ENCODE data around the gene GGTA1.
"Not testable (repeated sequence)": the region's sequence is repeated elsewhere in the genome, so short reads cannot be mapped to it uniquely, and the experiment has no call there.

The GGTA1 gene
- long read RNA-seq, donor 1, partial matches to known transcripts, result 0 of 2 reads
- long read RNA-seq, donor 1, other reads (novel, unspliced or antisense), result 0 of 2 reads
- long read RNA-seq, donor 2, partial matches to known transcripts, result 0 of 2 reads
- long read RNA-seq, donor 2, other reads (novel, unspliced or antisense), result 0 of 2 reads
- long read RNA-seq, donor 3, partial matches to known transcripts, result 0 of 1 reads
- long read RNA-seq, donor 3, other reads (novel, unspliced or antisense), result 0 of 1 reads
- long read RNA-seq, donor 4, partial matches to known transcripts, result 0 of 4 reads
- long read RNA-seq, donor 4, other reads (novel, unspliced or antisense), result 0 of 4 reads
- long read RNA-seq, donor 5, result 0 reads
- long read RNA-seq, donor 6, partial matches to known transcripts, result 0 of 2 reads
- long read RNA-seq, donor 6, other reads (novel, unspliced or antisense), result 0 of 2 reads
- long read RNA-seq, donor 7, partial matches to known transcripts, result 0 of 1 reads
- long read RNA-seq, donor 7, other reads (novel, unspliced or antisense), result 0 of 1 reads
- long read RNA-seq, donor 8, partial matches to known transcripts, result 0 of 5 reads
- long read RNA-seq, donor 8, other reads (novel, unspliced or antisense), result 0 of 5 reads

- peak; percentile 88 for DNase-seq
Observed at GRCh38 chr9:121499427-121500164, at the start of gene GGTA1. Gene GGTA1 (minus strand): TSS chr9:121499844. CDS start chr9:121467922, 31,922 bp downstream.

GRCh38 chr9:121548666-121549065 lies 49.0 kb upstream of the GGTA1 start:
- DNase-seq, result no peak

GRCh38 chr9:121545875-121546423 lies 46.3 kb upstream of the GGTA1 start:
- DNase-seq, result peak; percentile 84

- no peak for DNase-seq
Observed at GRCh38 chr9:121545150-121545874, 45.7 kb upstream of the GGTA1 start.

- DNase-seq, result no peak
Observed at GRCh38 chr9:121542025-121542424, 42.4 kb upstream of the GGTA1 start.

GRCh38 chr9:121541256-121541655 lies 41.6 kb upstream of the GGTA1 start:
- no peak for DNase-seq

- DNase-seq, result no peak
Observed at GRCh38 chr9:121538221-121538620, 38.6 kb upstream of the GGTA1 start.

GRCh38 chr9:121537283-121537682 lies 37.6 kb upstream of the GGTA1 start:
- no peak for DNase-seq

- DNase-seq, result no peak
Observed at GRCh38 chr9:121532881-121533280, 33.2 kb upstream of the GGTA1 start.

- peak; percentile 37 for DNase-seq
Observed at GRCh38 chr9:121529237-121529987, 29.8 kb upstream of the GGTA1 start.

- no peak for DNase-seq
Observed at GRCh38 chr9:121528642-121529041, 29.0 kb upstream of the GGTA1 start.

- DNase-seq, result no peak
Observed at GRCh38 chr9:121527371-121527770, 27.7 kb upstream of the GGTA1 start.

GRCh38 chr9:121519688-121520087 lies 20.0 kb upstream of the GGTA1 start:
- DNase-seq, result not testable (repeated sequence)

- no peak for DNase-seq
Observed at GRCh38 chr9:121518634-121519033, 19.0 kb upstream of the GGTA1 start.

GRCh38 chr9:121513166-121513565 lies 13.5 kb upstream of the GGTA1 start:
- DNase-seq, result not testable (repeated sequence)

GRCh38 chr9:121510766-121511550 lies 11.3 kb upstream of the GGTA1 start:
- no peak for DNase-seq

GRCh38 chr9:121509180-121509579 lies 9.5 kb upstream of the GGTA1 start:
- no peak for DNase-seq

GRCh38 chr9:121508415-121508814 lies 8.8 kb upstream of the GGTA1 start:
- no peak for DNase-seq

GRCh38 chr9:121505903-121506735 lies 6.5 kb upstream of the GGTA1 start:
- no peak for DNase-seq

GRCh38 chr9:121503444-121503843 lies 3.8 kb upstream of the GGTA1 start:
- DNase-seq, result no peak

Data from right kidney (tissue), 9 donors.